ENCODE measurements around the gene KRTAP4-8.

GRCh38 chr17:41140360-41141131 is 42.6 kb upstream of the KRTAP4-8 start, which contains the start of gene KRTAP4-6:
- no peak for TF ChIP-seq CTCF (tag by site-specific recombination; IDR thresholded peaks at IDR 0.05)
- TF ChIP-seq ZNF426 (tag by site-specific recombination; IDR thresholded peaks at IDR 0.05): no peak
- TF ChIP-seq, protein P1, sequence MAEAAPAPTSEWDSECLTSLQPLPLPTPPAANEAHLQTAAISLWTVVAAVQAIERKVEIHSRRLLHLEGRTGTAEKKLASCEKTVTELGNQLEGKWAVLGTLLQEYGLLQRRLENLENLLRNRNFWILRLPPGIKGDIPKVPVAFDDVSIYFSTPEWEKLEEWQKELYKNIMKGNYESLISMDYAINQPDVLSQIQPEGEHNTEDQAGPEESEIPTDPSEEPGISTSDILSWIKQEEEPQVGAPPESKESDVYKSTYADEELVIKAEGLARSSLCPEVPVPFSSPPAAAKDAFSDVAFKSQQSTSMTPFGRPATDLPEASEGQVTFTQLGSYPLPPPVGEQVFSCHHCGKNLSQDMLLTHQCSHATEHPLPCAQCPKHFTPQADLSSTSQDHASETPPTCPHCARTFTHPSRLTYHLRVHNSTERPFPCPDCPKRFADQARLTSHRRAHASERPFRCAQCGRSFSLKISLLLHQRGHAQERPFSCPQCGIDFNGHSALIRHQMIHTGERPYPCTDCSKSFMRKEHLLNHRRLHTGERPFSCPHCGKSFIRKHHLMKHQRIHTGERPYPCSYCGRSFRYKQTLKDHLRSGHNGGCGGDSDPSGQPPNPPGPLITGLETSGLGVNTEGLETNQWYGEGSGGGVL (tag by site-specific recombination; IDR thresholded peaks at IDR 0.05): no peak
- TF ChIP-seq ZNF10 (tag by site-specific recombination; IDR thresholded peaks at IDR 0.05): no peak
- no peak for TF ChIP-seq ZNF645 (tag by site-specific recombination; IDR thresholded peaks at IDR 0.05)
- TF ChIP-seq ZBTB49 (tag by site-specific recombination; IDR thresholded peaks at IDR 0.05; ENCODE audit: low read depth): no peak
